ENCODE results near the gene OR56A5.

The OR56A5 gene

GRCh38 chr11:5923794-5924193 lies 44.5 kb downstream of the OR56A5 start:
- Histone ChIP-seq H3K4me1 (ENCODE audit: low read length) (no peaks in the 10 kb centered on the region), H4K20me1 (ENCODE audit: insufficient read depth, low read length) (no peaks in the 10 kb centered on the region), H3K36me3 (replicated peaks; ENCODE audit: insufficient read depth, low read length) (no peaks in the 10 kb centered on the region), H3K9me2 (replicated peaks; ENCODE audit: insufficient read depth, low read length) (no peaks in the 10 kb centered on the region), H3K27me3 (replicated peaks; ENCODE audit: insufficient read depth, low read length) (no peaks in the 10 kb centered on the region), H3K9me3 (replicated peaks; ENCODE audit: insufficient read depth, low read length) (no peaks in the 10 kb centered on the region), H3F3A (ENCODE audit: insufficient read depth, low read length) (no peaks in the 10 kb centered on the region), H3K27ac (ENCODE audit: low read length) (no peak overlapping the region), H3K4me3 (ENCODE audit: low read length) (no peak overlapping the region), H2AFZ (ENCODE audit: low read length) (no peak overlapping the region), H3K4me2 (ENCODE audit: low read depth, low read length) (no peak overlapping the region), H3K9ac (ENCODE audit: low read length) (no peak overlapping the region), H3K79me2 (ENCODE audit: low read length) (no peaks in the 10 kb centered on the region)
- no peak for TF ChIP-seq CTCF (IDR thresholded peaks at IDR 0.05; ENCODE audit: low read length)
- no peak for TF ChIP-seq EZH2phosphoT487 (IDR thresholded peaks at IDR 0.05; ENCODE audit: low read length)
- no peak for TF ChIP-seq EZH2 (optimal IDR thresholded peaks at IDR 0.05; ENCODE audit: low read depth, low read length)
- no peak for DNase-seq

- Histone ChIP-seq H3K36me3 (replicated peaks; ENCODE audit: insufficient read depth, low read length) (no peaks in the 10 kb centered on the region), H3K27me3 (replicated peaks; ENCODE audit: insufficient read depth, low read length) (no peaks in the 10 kb centered on the region), H3K27ac (ENCODE audit: low read length) (no peak overlapping the region), H3K9me3 (replicated peaks; ENCODE audit: insufficient read depth, low read length) (no peaks in the 10 kb centered on the region), H2AFZ (ENCODE audit: low read length) (no peak overlapping the region), H3K4me3 (ENCODE audit: low read length) (no peak overlapping the region), H4K20me1 (ENCODE audit: insufficient read depth, low read length) (no peaks in the 10 kb centered on the region), H3K4me2 (ENCODE audit: low read depth, low read length) (no peak overlapping the region), H3K79me2 (ENCODE audit: low read length) (no peaks in the 10 kb centered on the region), H3F3A (ENCODE audit: insufficient read depth, low read length) (no peaks in the 10 kb centered on the region), H3K9ac (ENCODE audit: low read length) (no peak overlapping the region), H3K9me2 (replicated peaks; ENCODE audit: insufficient read depth, low read length) (no peaks in the 10 kb centered on the region), H3K4me1 (ENCODE audit: low read length) (no peaks in the 10 kb centered on the region)
- TF ChIP-seq EZH2phosphoT487 (IDR thresholded peaks at IDR 0.05; ENCODE audit: low read length) = no peak
- TF ChIP-seq EZH2 (optimal IDR thresholded peaks at IDR 0.05; ENCODE audit: low read depth, low read length) = no peak
- TF ChIP-seq CTCF (IDR thresholded peaks at IDR 0.05; ENCODE audit: low read length) = no peak
- no peak for DNase-seq
Measured at GRCh38 chr11:5923427-5923776, 44.9 kb downstream of the OR56A5 start.

- H3K36me3 ChIP-seq (replicated peaks; ENCODE audit: insufficient read depth, low read length) = no peaks in the 10 kb centered on the region
- no peak overlapping the region for H3K4me3 ChIP-seq (ENCODE audit: low read length)
- H3K4me2 ChIP-seq (ENCODE audit: low read depth, low read length) = no peak overlapping the region
- H3K4me1 ChIP-seq (ENCODE audit: low read length) = no peaks in the 10 kb centered on the region
- H4K20me1 ChIP-seq (ENCODE audit: insufficient read depth, low read length) = no peaks in the 10 kb centered on the region
- no peak overlapping the region for H3K9ac ChIP-seq (ENCODE audit: low read length)
- no peak for DNase-seq
- H3K79me2 ChIP-seq (ENCODE audit: low read length) = no peaks in the 10 kb centered on the region
- H3K9me3 ChIP-seq (replicated peaks; ENCODE audit: insufficient read depth, low read length) = no peaks in the 10 kb centered on the region
- no peak for TF ChIP-seq CTCF (IDR thresholded peaks at IDR 0.05; ENCODE audit: low read length)
- no peak for TF ChIP-seq EZH2 (optimal IDR thresholded peaks at IDR 0.05; ENCODE audit: low read depth, low read length)
- no peak for TF ChIP-seq EZH2phosphoT487 (IDR thresholded peaks at IDR 0.05; ENCODE audit: low read length)
- H3K27ac ChIP-seq (ENCODE audit: low read length) = no peak overlapping the region
- no peaks in the 10 kb centered on the region for H3F3A ChIP-seq (ENCODE audit: insufficient read depth, low read length)
- no peaks in the 10 kb centered on the region for H3K9me2 ChIP-seq (replicated peaks; ENCODE audit: insufficient read depth, low read length)
- H3K27me3 ChIP-seq (replicated peaks; ENCODE audit: insufficient read depth, low read length) = no peaks in the 10 kb centered on the region
- no peak overlapping the region for H2AFZ ChIP-seq (ENCODE audit: low read length)
Measured at GRCh38 chr11:5922749-5923426, 45.4 kb downstream of the OR56A5 start.

Data from MM.1S (cell line).